NCI-H2196 (cell line): ENCODE data around the gene BLMH.

ENCODE experiments used
- DNase-seq: peaks from one replicate; lab custom pipeline; 2025; ENCODE audit not compliant: unreplicated experiment; lab: John Stamatoyannopoulos, UW

The BLMH gene

GRCh38 chr17:30291543-30292285 lies at the start of gene BLMH:
BLMH (minus strand) TSS chr17:30291944; CDS start chr17:30291819, 125 bp downstream.
- DNase-seq: peak; percentile 53

- no peak for DNase-seq
Measured at GRCh38 chr17:30340801-30341356, 49.1 kb upstream of the BLMH start.

- no peak for DNase-seq
Measured at GRCh38 chr17:30339086-30339485, 47.3 kb upstream of the BLMH start.

GRCh38 chr17:30337393-30337999 lies 45.8 kb upstream of the BLMH start:
- DNase-seq: no peak

- DNase-seq: no peak
Measured at GRCh38 chr17:30336369-30337171, 44.8 kb upstream of the BLMH start.

GRCh38 chr17:30334421-30334820 lies 42.7 kb upstream of the BLMH start:
- no peak for DNase-seq

GRCh38 chr17:30333503-30334360 lies 42.0 kb upstream of the BLMH start, which contains the start of gene TMIGD1:
TMIGD1 (minus strand) TSS chr17:30334057; CDS start chr17:30332133, 1,924 bp downstream.
- no peak for DNase-seq

- DNase-seq: no peak
Measured at GRCh38 chr17:30332057-30332542, 40.4 kb upstream of the BLMH start.

- DNase-seq: no peak
Measured at GRCh38 chr17:30326809-30327208, 35.1 kb upstream of the BLMH start.

- no peak for DNase-seq
Measured at GRCh38 chr17:30324723-30325122, 33.0 kb upstream of the BLMH start.

- DNase-seq: peak; percentile 4
Measured at GRCh38 chr17:30323895-30324319, 32.2 kb upstream of the BLMH start.

- no peak for DNase-seq
Measured at GRCh38 chr17:30323262-30323894, 31.6 kb upstream of the BLMH start.

GRCh38 chr17:30321314-30321713 lies 29.6 kb upstream of the BLMH start:
- no peak for DNase-seq

GRCh38 chr17:30318155-30318554 lies 26.4 kb upstream of the BLMH start:
- DNase-seq: no peak

- DNase-seq: no peak
Measured at GRCh38 chr17:30316736-30317135, 25.0 kb upstream of the BLMH start.

- no peak for DNase-seq
Measured at GRCh38 chr17:30315106-30315505, 23.4 kb upstream of the BLMH start.

GRCh38 chr17:30314474-30314873 lies 22.7 kb upstream of the BLMH start:
- DNase-seq: no peak

GRCh38 chr17:30312226-30312625 lies 20.5 kb upstream of the BLMH start:
- DNase-seq: no peak

GRCh38 chr17:30310562-30310961 lies 18.8 kb upstream of the BLMH start:
- no peak for DNase-seq

GRCh38 chr17:30309591-30309990 lies 17.8 kb upstream of the BLMH start:
- no peak for DNase-seq
